Esophagus squamous epithelium (tissue), 5 donors: ENCODE results near the gene TGFBR3L. TPM values are rescaled to one million over a fixed set of nuclear protein-coding genes. Genes with fewer than 3 reads are reported as not detected.

Source experiments
- DNase-seq: peaks from one replicate; lab custom pipeline; 2025; lab: John Stamatoyannopoulos, UW
- H3K27ac ChIP-seq, 4 donors: fragments of 200-600 bp; sonication (generic); one replicate each; pipeline ENCODE4 v1.5.1; 2016 to 2019; ENCODE audit warnings: mild to moderate bottlenecking in 1 of 4
- H3K27me3 ChIP-seq, 4 donors: fragments of 200-600 bp; sonication (generic); 1 replicate in 3 of 4; 2 replicates in 1 of 4; pipeline versions ENCODE4 v1.5.1 to v1.6.0; 2017 to 2021; ENCODE audit warnings: antibody characterized with exemption in 1 of 4
- H3K36me3 ChIP-seq, 3 donors: fragments of 200-600 bp; sonication (generic); one replicate each; pipeline ENCODE4 v1.5.1; 2016 to 2019
- H3K4me1 ChIP-seq, 3 donors: fragments of 200-600 bp; sonication (generic); one replicate each; pipeline ENCODE4 v1.5.1; 2017 to 2019
- H3K4me3 ChIP-seq, 4 donors: fragments of 200-600 bp; sonication (generic); 1 replicate in 3 of 4; 2 replicates in 1 of 4; pipeline ENCODE4 v1.5.1; 2016 to 2019; ENCODE audit warnings: mild to moderate bottlenecking in 2 of 4, moderate library complexity in 1 of 4
- H3K9me3 ChIP-seq, 3 donors: fragments of 200-600 bp; sonication (generic); one replicate each; pipeline ENCODE4 v1.5.1; 2016 to 2019
- POLR2A ChIP-seq, 4 donors: fragments of 450-650 bp; IDR thresholded peaks; one replicate each; pipeline ENCODE4 v1.6.1; 2017; ENCODE audit warnings: antibody characterized with exemption in 4 of 4, mild to moderate bottlenecking in 4 of 4, moderate library complexity in 3 of 4
- WGBS, 2 donors: methylation state at CpG; one replicate each; pipeline ENCODE4 v1.1.5; 2018; 5-methylcytosine and 5-hydroxymethylcytosine counted together
- intact Hi-C: fragments of 100-400 bp; cut with DNase I; formaldehyde crosslinking; loops from one replicate; pipeline ENCODE4 v1.15.0; 2022
- total RNA-seq, 4 donors: library from RNA; depleted of rRNA; stranded (reverse); fragments of >200 nt; gene quantifications; one replicate each; pipeline ENCODE4 v1.1.0, GENCODE V29; 2016
- TF ChIP-seq, protein P1 (sequence below), 6 experiments: fragments of 450-650 bp in 4 of 6; fragments of 200-600 bp in 2 of 6; sonication (generic) in 2 of 6; IDR thresholded peaks; one replicate each; pipeline ENCODE4 v1.5.1; 2016 to 2019; ENCODE audit warnings: antibody characterized with exemption in 6 of 6, mild to moderate bottlenecking in 4 of 6, moderate library complexity in 4 of 6
- donor health status: DM: yes; HTN: yes; CAD: no.

The TGFBR3L gene
- total RNA-seq, 4 donors from 2014 or later: not detected

GRCh38 chr19:7925171-7925851 is 10.7 kb downstream of the TGFBR3L start:
- no CpG with 5 or more reads among the region's 98 CpGs for WGBS, 2 donors
- TF ChIP-seq, protein P1, sequence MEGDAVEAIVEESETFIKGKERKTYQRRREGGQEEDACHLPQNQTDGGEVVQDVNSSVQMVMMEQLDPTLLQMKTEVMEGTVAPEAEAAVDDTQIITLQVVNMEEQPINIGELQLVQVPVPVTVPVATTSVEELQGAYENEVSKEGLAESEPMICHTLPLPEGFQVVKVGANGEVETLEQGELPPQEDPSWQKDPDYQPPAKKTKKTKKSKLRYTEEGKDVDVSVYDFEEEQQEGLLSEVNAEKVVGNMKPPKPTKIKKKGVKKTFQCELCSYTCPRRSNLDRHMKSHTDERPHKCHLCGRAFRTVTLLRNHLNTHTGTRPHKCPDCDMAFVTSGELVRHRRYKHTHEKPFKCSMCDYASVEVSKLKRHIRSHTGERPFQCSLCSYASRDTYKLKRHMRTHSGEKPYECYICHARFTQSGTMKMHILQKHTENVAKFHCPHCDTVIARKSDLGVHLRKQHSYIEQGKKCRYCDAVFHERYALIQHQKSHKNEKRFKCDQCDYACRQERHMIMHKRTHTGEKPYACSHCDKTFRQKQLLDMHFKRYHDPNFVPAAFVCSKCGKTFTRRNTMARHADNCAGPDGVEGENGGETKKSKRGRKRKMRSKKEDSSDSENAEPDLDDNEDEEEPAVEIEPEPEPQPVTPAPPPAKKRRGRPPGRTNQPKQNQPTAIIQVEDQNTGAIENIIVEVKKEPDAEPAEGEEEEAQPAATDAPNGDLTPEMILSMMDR (IDR thresholded peaks at IDR 0.05): peak; percentile 68 to 86 (median 80)
- no peak for TF ChIP-seq POLR2A (IDR thresholded peaks at IDR 0.05)
- peaks cover 47 to 93% (median 58%) of the 10 kb centered on the region in 3 donors for H3K4me1 ChIP-seq
- peaks cover 0 to 19% (median 0%) of the 10 kb centered on the region in 4 donors for H3K27me3 ChIP-seq
- intact Hi-C loops: no loop called here
- H3K27ac ChIP-seq: peak overlapping the region; percentile 44 to 91 (median 72)
- peak overlapping the region; percentile 31 to 71 (median 50) for H3K4me3 ChIP-seq
- H3K9me3 ChIP-seq: no peaks in the 10 kb centered on the region
- H3K36me3 ChIP-seq: peaks cover 0 to 36% (median 11%) of the 10 kb centered on the region in 3 donors
- DNase-seq: no peak

GRCh38 chr19:7926021-7926726 is 11.5 kb downstream of the TGFBR3L start, which contains the start of gene CTXN1:
CTXN1 (minus strand) TSS chr19:7926135; CDS start chr19:7925538, 597 bp downstream.
- Histone ChIP-seq H3K4me1 (peaks cover 45 to 97% (median 57%) of the 10 kb centered on the region in 3 donors), H3K27ac (peak within 1 kb of the TSS; percentile 44 to 91 (median 84)), H3K4me3 (peak within 1 kb of the TSS; percentile 31 to 71 (median 50)), H3K36me3 (peaks cover under 1 to 45% (median 11%) of the 10 kb centered on the region in 3 donors), H3K9me3 (no peaks in the 10 kb centered on the region), H3K27me3 (peaks cover 0 to 19% (median 0%) of the 10 kb centered on the region in 4 donors)
- DNase-seq: no peak
- WGBS, 2 donors: 44 to 53% methylated on average over 7 to 12 of the region's 65 CpGs
- intact Hi-C loops: no loop called here
- TF ChIP-seq, protein P1 (IDR thresholded peaks at IDR 0.05): peak in 2 of 6 experiments; percentile 10 to 17
- no peak for TF ChIP-seq POLR2A (IDR thresholded peaks at IDR 0.05)

- DNase-seq: no peak
- 50 to 53% methylated on average over 2 to 8 of the region's 32 CpGs for WGBS, 2 donors
- peaks cover 0 to 19% (median 0%) of the 10 kb centered on the region in 4 donors for H3K27me3 ChIP-seq
- H3K4me3 ChIP-seq: peak overlapping the region in 1 of 4 donors; percentile 71
- TF ChIP-seq, protein P1 (IDR thresholded peaks at IDR 0.05): no peak
- no peak for TF ChIP-seq POLR2A (IDR thresholded peaks at IDR 0.05)
- H3K36me3 ChIP-seq: peaks cover 8 to 48% (median 19%) of the 10 kb centered on the region in 3 donors
- no peaks in the 10 kb centered on the region for H3K9me3 ChIP-seq
- intact Hi-C loops: no loop called here
- H3K4me1 ChIP-seq: peaks cover 37 to 97% (median 52%) of the 10 kb centered on the region in 3 donors
- H3K27ac ChIP-seq: peak overlapping the region; percentile 63 to 91 (median 84)
These were observed 12.3 kb downstream of the TGFBR3L start for GRCh38 chr19:7926727-7927604.

- H3K4me3 ChIP-seq: peak overlapping the region in 1 of 4 donors; percentile 27
- 80 to 88% methylated on average over 1 to 6 of the region's 23 CpGs for WGBS, 2 donors
- TF ChIP-seq, protein P1 (IDR thresholded peaks at IDR 0.05): no peak
- no peak for TF ChIP-seq POLR2A (IDR thresholded peaks at IDR 0.05)
- DNase-seq: no peak
- peak overlapping the region; percentile 63 to 91 (median 84) for H3K27ac ChIP-seq
- H3K36me3 ChIP-seq: peaks cover 16 to 48% (median 22%) of the 10 kb centered on the region in 3 donors
- intact Hi-C loops: no loop called here
- no peaks in the 10 kb centered on the region for H3K9me3 ChIP-seq
- peaks cover 0 to 19% (median 0%) of the 10 kb centered on the region in 4 donors for H3K27me3 ChIP-seq
- H3K4me1 ChIP-seq: peaks cover 36 to 89% (median 47%) of the 10 kb centered on the region in 3 donors
These were observed 13.1 kb downstream of the TGFBR3L start for GRCh38 chr19:7927605-7928333.
